Fibroblast of skin of right biceps (primary cell): ENCODE results near the gene SLC9A8.
A peak's percentile ranks its signal among the peaks of the same experiment; 100 is the strongest.

ENCODE experiments used
- DNase-seq: peaks from one replicate; pipeline ENCODE4 v3.0.0-alpha.2; 2013

SLC9A8 gene

GRCh38 chr20:49896204-49896603 lies 83.6 kb downstream of the SLC9A8 start:
- no peak for DNase-seq

GRCh38 chr20:49899541-49900383 lies 87.1 kb downstream of the SLC9A8 start:
- no peak for DNase-seq

- no peak for DNase-seq
Observed at GRCh38 chr20:49901588-49901987, 89.0 kb downstream of the SLC9A8 start.

- no peak for DNase-seq
Observed at GRCh38 chr20:49904440-49905214, 92.0 kb downstream of the SLC9A8 start.

- DNase-seq: no peak
Observed at GRCh38 chr20:49905415-49906091, 92.9 kb downstream of the SLC9A8 start.

GRCh38 chr20:49906101-49906604 lies 93.5 kb downstream of the SLC9A8 start:
- no peak for DNase-seq

GRCh38 chr20:49906615-49907154 lies 94.1 kb downstream of the SLC9A8 start:
- DNase-seq: no peak

- no peak for DNase-seq
Observed at GRCh38 chr20:49907405-49908257, 95.0 kb downstream of the SLC9A8 start.

GRCh38 chr20:49908258-49908565 lies 95.6 kb downstream of the SLC9A8 start:
- DNase-seq: no peak

- DNase-seq: no peak
Observed at GRCh38 chr20:49909499-49910339, 97.1 kb downstream of the SLC9A8 start.

- DNase-seq: no peak
Observed at GRCh38 chr20:49910340-49910706, 97.7 kb downstream of the SLC9A8 start.

GRCh38 chr20:49913399-49914047 lies 100.9 kb downstream of the SLC9A8 start:
- no peak for DNase-seq

- no peak for DNase-seq
Observed at GRCh38 chr20:49914310-49915117, 101.9 kb downstream of the SLC9A8 start.

- DNase-seq: no peak
Observed at GRCh38 chr20:49915118-49915379, 102.4 kb downstream of the SLC9A8 start.

- DNase-seq: peak; percentile 95
Observed at GRCh38 chr20:49915380-49916145, 102.9 kb downstream of the SLC9A8 start, which contains the start of gene SPATA2. Gene SPATA2 (minus strand): TSS chr20:49915529. CDS start chr20:49908490, 7,039 bp downstream.

GRCh38 chr20:49916146-49917002 lies 103.7 kb downstream of the SLC9A8 start:
- DNase-seq: peak; percentile 45

- DNase-seq: no peak
Observed at GRCh38 chr20:49918446-49918845, 105.8 kb downstream of the SLC9A8 start.

- DNase-seq: no peak
Observed at GRCh38 chr20:49919009-49919408, 106.4 kb downstream of the SLC9A8 start.
